Neural crest cell (in vitro differentiated cells): ENCODE measurements around the gene SRPX2. TPM values are rescaled to one million over a fixed set of nuclear protein-coding genes. Genes with fewer than 3 reads are reported as not detected.

ENCODE experiments used
- DNase-seq: peaks from one replicate; pipeline ENCODE4 v3.0.0; 2021; ENCODE audit warnings: low read depth, mixed read lengths, low spot score
- H3K27ac Mint-ChIP-seq: one replicate; pipeline ENCODE4 v1.8.0; 2021; ENCODE audit warnings: mild to moderate bottlenecking, mixed read lengths; ENCODE audit not compliant: unreplicated experiment
- H3K27me3 Mint-ChIP-seq: 2 replicates; pipeline ENCODE4 v1.8.0; 2021; ENCODE audit warnings: low read depth, mild to moderate bottlenecking, mixed read lengths
- H3K36me3 Mint-ChIP-seq: 2 replicates; pipeline ENCODE4 v1.8.0; 2021; ENCODE audit warnings: low read depth, mild to moderate bottlenecking, mixed read lengths
- H3K4me1 Mint-ChIP-seq: 2 replicates; pipeline ENCODE4 v1.8.0; 2021; ENCODE audit warnings: mixed read lengths
- H3K4me3 Mint-ChIP-seq: one replicate; pipeline ENCODE4 v1.8.0; 2021; ENCODE audit warnings: mild to moderate bottlenecking, mixed read lengths
- H3K9me3 Mint-ChIP-seq: 2 replicates; pipeline ENCODE4 v1.8.0; 2021; ENCODE audit warnings: mixed read lengths
- CTCF ChIP-seq: fragments of 200-600 bp; sonication (generic); conservative IDR thresholded peaks from 2 replicates; pipeline ENCODE4 v1.5.0; 2021; ENCODE audit warnings: antibody characterized with exemption, mild to moderate bottlenecking
- total RNA-seq: library from RNA; stranded (reverse); gene quantifications from 2 replicates; pipeline ENCODE4 v1.2.1, GENCODE V29; 2021

The SRPX2 gene
- total RNA-seq, 1 donor from 2014 or later = 0.35 TPM

DNA sequence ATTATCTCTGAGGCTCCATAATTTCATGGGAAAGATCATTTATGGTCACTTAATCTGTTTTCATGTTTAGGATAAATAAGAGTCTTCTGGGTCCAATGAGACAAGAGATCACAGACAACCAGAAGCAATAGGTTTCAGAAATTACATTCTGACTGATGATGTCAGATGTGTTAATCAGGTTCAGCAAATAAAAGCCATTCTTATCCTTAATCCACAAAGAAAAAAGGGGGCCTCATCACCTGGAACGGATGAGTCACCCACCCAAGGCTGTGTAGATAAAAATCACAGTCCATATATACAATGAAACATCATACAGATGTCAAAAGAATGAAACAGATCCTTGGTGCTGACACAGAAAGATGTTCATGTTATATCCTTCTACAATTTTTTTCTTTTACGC lies 51.3 kb downstream of the SRPX2 start:
- peaks cover 10% of the 10 kb centered on the region for H3K9me3 Mint-ChIP-seq
- H3K27ac Mint-ChIP-seq = no peak overlapping the region
- TF ChIP-seq CTCF = no peak
- no peaks in the 10 kb centered on the region for H3K27me3 Mint-ChIP-seq
- H3K36me3 Mint-ChIP-seq = peaks cover 11% of the 10 kb centered on the region
- H3K4me3 Mint-ChIP-seq = no peak overlapping the region
- no peaks in the 10 kb centered on the region for H3K4me1 Mint-ChIP-seq
- no peak for DNase-seq

GRCh38 chrX:100695991-100696390 lies 52.0 kb downstream of the SRPX2 start:
- Mint-ChIP-seq H3K27me3 (no peaks in the 10 kb centered on the region), H3K9me3 (peaks cover 10% of the 10 kb centered on the region), H3K27ac (no peak overlapping the region), H3K4me3 (no peak overlapping the region), H3K4me1 (no peaks in the 10 kb centered on the region), H3K36me3 (peaks cover 11% of the 10 kb centered on the region)
- no peak for TF ChIP-seq CTCF
- no peak for DNase-seq

DNA sequence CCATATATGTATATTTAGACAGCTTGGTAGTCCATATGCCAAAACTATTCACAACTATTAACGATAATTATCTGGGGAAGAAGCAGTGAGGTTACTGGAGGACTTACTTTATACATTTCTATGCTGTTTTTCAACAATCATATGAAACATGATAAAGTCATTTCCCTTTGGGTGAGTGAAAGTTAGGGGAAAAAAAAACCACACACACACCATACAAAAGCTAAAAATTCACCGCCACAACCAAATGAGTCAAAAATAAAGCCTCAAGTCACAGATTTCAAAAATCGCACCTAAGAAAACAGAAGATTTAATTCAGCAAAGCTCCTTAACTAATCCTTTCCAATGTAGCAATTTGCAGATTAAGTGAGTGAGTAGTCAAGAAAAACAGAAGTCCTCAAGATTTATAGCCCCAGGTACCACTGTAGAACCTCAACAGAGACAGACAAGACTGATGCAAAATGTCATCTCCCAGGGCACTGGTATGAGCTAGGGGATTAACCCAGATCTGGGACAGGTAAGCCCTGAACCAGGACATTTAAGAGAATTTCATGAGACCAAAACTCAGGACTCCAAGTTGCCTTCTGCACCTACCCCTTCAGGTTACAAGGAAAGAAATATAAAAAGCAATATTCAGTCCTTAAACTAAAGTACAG lies 52.8 kb downstream of the SRPX2 start:
- Mint-ChIP-seq H3K4me3 (no peak overlapping the region), H3K27ac (no peak overlapping the region)
- no peak for DNase-seq

GRCh38 chrX:100698551-100698950 lies 54.6 kb downstream of the SRPX2 start:
- H3K27me3 Mint-ChIP-seq = no peaks in the 10 kb centered on the region
- no peaks in the 10 kb centered on the region for H3K4me1 Mint-ChIP-seq
- H3K9me3 Mint-ChIP-seq = peaks cover 6% of the 10 kb centered on the region
- no peak overlapping the region for H3K27ac Mint-ChIP-seq
- no peak overlapping the region for H3K4me3 Mint-ChIP-seq
- H3K36me3 Mint-ChIP-seq = peaks cover 8% of the 10 kb centered on the region
- DNase-seq = no peak
- no peak for TF ChIP-seq CTCF

More for the DNA sequence above, 52.8 kb downstream of the SRPX2 start:
- Mint-ChIP-seq H3K36me3 (peaks cover 11% of the 10 kb centered on the region), H3K27me3 (no peaks in the 10 kb centered on the region), H3K4me1 (no peaks in the 10 kb centered on the region), H3K9me3 (peaks cover 10% of the 10 kb centered on the region)
- no peak for TF ChIP-seq CTCF

DNA sequence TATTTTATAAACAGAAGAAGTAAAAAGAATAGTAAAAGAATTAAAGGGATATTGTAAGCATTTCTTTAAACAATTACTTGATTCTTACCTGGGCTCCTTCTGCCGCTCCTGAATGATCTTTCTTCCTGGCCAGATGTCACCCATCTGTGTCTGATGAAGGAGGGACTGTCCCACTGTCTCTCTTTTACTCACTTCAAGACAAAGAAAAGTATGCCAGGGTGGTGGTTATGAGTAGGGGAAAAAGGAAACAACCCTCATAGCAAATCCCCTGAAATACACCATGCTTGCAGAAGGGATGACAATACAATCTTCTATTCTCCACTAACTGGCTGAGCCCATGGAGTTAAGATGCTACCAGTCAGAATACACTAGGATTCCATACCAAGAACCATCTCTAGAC lies 56.8 kb downstream of the SRPX2 start:
- Mint-ChIP-seq H3K4me3 (no peak overlapping the region), H3K27me3 (peaks cover under 1% of the 10 kb centered on the region), H3K27ac (no peak overlapping the region), H3K4me1 (no peaks in the 10 kb centered on the region), H3K36me3 (peaks cover 5% of the 10 kb centered on the region), H3K9me3 (peaks cover 6% of the 10 kb centered on the region)
- DNase-seq = no peak
- TF ChIP-seq CTCF = no peak
